ENCODE data around the gene HIGD1B. TPM values are rescaled to one million over a fixed set of nuclear protein-coding genes. Genes with fewer than 3 reads are reported as not detected.

Gene HIGD1B
- total RNA-seq, 1 donor from 2014 or later: not detected

- no peak for TF ChIP-seq CTCF (IDR thresholded peaks at IDR 0.05; ENCODE audit: unreplicated experiment)
- Mint-ChIP-seq H3K9me3 (ENCODE audit: low read depth) (no peaks in the 10 kb centered on the region), H3K36me3 (ENCODE audit: insufficient read depth) (no peaks in the 10 kb centered on the region), H3K4me3 (ENCODE audit: low read depth) (peak overlapping the region; percentile 86), H3K4me1 (ENCODE audit: low read depth) (peaks cover 15% of the 10 kb centered on the region), H3K27ac (peak overlapping the region; percentile 92), H3K27me3 (peaks cover 6% of the 10 kb centered on the region)
- DNase-seq (ENCODE audit: low spot score, unreplicated experiment): no peak
Observed at GRCh38 chr17:44830359-44831288, 17.1 kb upstream of the HIGD1B start.

- Mint-ChIP-seq H3K27ac (no peak overlapping the region), H3K27me3 (peaks cover 6% of the 10 kb centered on the region), H3K36me3 (ENCODE audit: insufficient read depth) (no peaks in the 10 kb centered on the region), H3K9me3 (ENCODE audit: low read depth) (no peaks in the 10 kb centered on the region), H3K4me1 (ENCODE audit: low read depth) (peaks cover 15% of the 10 kb centered on the region), H3K4me3 (ENCODE audit: low read depth) (peak overlapping the region; percentile 49)
- DNase-seq (ENCODE audit: low spot score, unreplicated experiment): no peak
- TF ChIP-seq CTCF (IDR thresholded peaks at IDR 0.05; ENCODE audit: unreplicated experiment): no peak
Observed at GRCh38 chr17:44831371-44831770, 16.3 kb upstream of the HIGD1B start.

GRCh38 chr17:44832805-44833204 is 14.9 kb upstream of the HIGD1B start:
- TF ChIP-seq CTCF (IDR thresholded peaks at IDR 0.05; ENCODE audit: unreplicated experiment): peak; percentile 25
- Mint-ChIP-seq H3K27ac (no peak overlapping the region), H3K27me3 (peaks cover 6% of the 10 kb centered on the region), H3K4me1 (ENCODE audit: low read depth) (peaks cover 11% of the 10 kb centered on the region), H3K9me3 (ENCODE audit: low read depth) (no peaks in the 10 kb centered on the region), H3K4me3 (ENCODE audit: low read depth) (no peak overlapping the region), H3K36me3 (ENCODE audit: insufficient read depth) (no peaks in the 10 kb centered on the region)
- DNase-seq (ENCODE audit: low spot score, unreplicated experiment): no peak

GRCh38 chr17:44837196-44837595 is 10.5 kb upstream of the HIGD1B start:
- H3K27ac Mint-ChIP-seq: no peak overlapping the region
- TF ChIP-seq CTCF (IDR thresholded peaks at IDR 0.05; ENCODE audit: unreplicated experiment): no peak
- no peaks in the 10 kb centered on the region for H3K4me1 Mint-ChIP-seq (ENCODE audit: low read depth)
- H3K27me3 Mint-ChIP-seq: peaks cover 6% of the 10 kb centered on the region
- H3K9me3 Mint-ChIP-seq (ENCODE audit: low read depth): no peaks in the 10 kb centered on the region
- H3K4me3 Mint-ChIP-seq (ENCODE audit: low read depth): no peak overlapping the region
- no peak for DNase-seq (ENCODE audit: low spot score, unreplicated experiment)
- no peaks in the 10 kb centered on the region for H3K36me3 Mint-ChIP-seq (ENCODE audit: insufficient read depth)

- Mint-ChIP-seq H3K27ac (no peak overlapping the region), H3K9me3 (ENCODE audit: low read depth) (no peaks in the 10 kb centered on the region), H3K4me3 (ENCODE audit: low read depth) (no peak overlapping the region), H3K36me3 (ENCODE audit: insufficient read depth) (no peaks in the 10 kb centered on the region), H3K4me1 (ENCODE audit: low read depth) (peaks cover 4% of the 10 kb centered on the region), H3K27me3 (peaks cover 5% of the 10 kb centered on the region)
- no peak for DNase-seq (ENCODE audit: low spot score, unreplicated experiment)
- TF ChIP-seq CTCF (IDR thresholded peaks at IDR 0.05; ENCODE audit: unreplicated experiment): no peak
Observed at GRCh38 chr17:44840274-44840673, 7.4 kb upstream of the HIGD1B start.

Measured in progenitor cell of endocrine pancreas (in vitro differentiated cells).